H9 (cell line): ENCODE results near the gene EDNRB. TPM values are rescaled to one million over a fixed set of nuclear protein-coding genes. Genes with fewer than 3 reads are reported as not detected.
"Not testable (repeated sequence)": the region's sequence is repeated elsewhere in the genome, so short reads cannot be mapped to it uniquely, and the experiment has no call there.

ENCODE experiments used
- DNase-seq: peaks from one replicate; pipeline ENCODE4 v3.0.0-alpha.2; 2017
- H2AFZ ChIP-seq: one replicate; pipeline ENCODE4 v1.6.1; 2013; ENCODE audit warnings: mild to moderate bottlenecking, low read length, control low read depth, moderate library complexity
- H2AK5ac ChIP-seq: 2 replicates; pipeline ENCODE4 v1.6.1; 2013; ENCODE audit warnings: low read length, control low read depth, mixed read lengths; ENCODE audit not compliant: insufficient read length
- H2BK120ac ChIP-seq: one replicate; pipeline ENCODE4 v1.6.1; 2013; ENCODE audit warnings: low read depth, mild to moderate bottlenecking, low read length, control low read depth, inconsistent platforms; ENCODE audit not compliant: poor library complexity, severe bottlenecking
- H2BK12ac ChIP-seq: 2 replicates; pipeline ENCODE4 v1.6.1; 2013; ENCODE audit warnings: low read length, control low read depth, mixed read lengths, low read depth; ENCODE audit not compliant: insufficient read length
- H2BK15ac ChIP-seq: 2 replicates; pipeline ENCODE4 v1.6.1; 2013; ENCODE audit warnings: low read depth, low read length, control low read depth
- H2BK20ac ChIP-seq: one replicate; pipeline ENCODE4 v1.6.1; 2013; ENCODE audit warnings: low read depth, mild to moderate bottlenecking, low read length, control low read depth, inconsistent platforms; ENCODE audit not compliant: poor library complexity, severe bottlenecking
- H2BK5ac ChIP-seq: 2 replicates; pipeline ENCODE4 v1.6.1; 2013; ENCODE audit warnings: low read length, control low read depth, mixed read lengths; ENCODE audit not compliant: insufficient read length
- H3K14ac ChIP-seq: 2 replicates; pipeline ENCODE4 v1.6.1; 2013; ENCODE audit warnings: low read length, control low read depth; ENCODE audit not compliant: insufficient read depth
- H3K18ac ChIP-seq: 2 replicates; pipeline ENCODE4 v1.6.1; 2013; ENCODE audit warnings: low read depth, mild to moderate bottlenecking, mixed read lengths, low read length, control low read depth; ENCODE audit not compliant: insufficient read length
- H3K23ac ChIP-seq: 2 replicates; pipeline ENCODE4 v1.6.1; 2013; ENCODE audit warnings: low read length, control low read depth, mixed read lengths, low read depth; ENCODE audit not compliant: insufficient read length
- H3K23me2 ChIP-seq: 2 replicates; pipeline ENCODE4 v1.6.1; 2013; ENCODE audit warnings: low read depth, mild to moderate bottlenecking, mixed read lengths, low read length, control low read depth; ENCODE audit not compliant: insufficient read length, poor library complexity, severe bottlenecking
- H3K27ac ChIP-seq: 2 replicates; pipeline ENCODE4 v1.5.1; 2013; ENCODE audit warnings: low read length, control low read depth, mixed read lengths, low read depth; ENCODE audit not compliant: insufficient read length
- H3K27me3 ChIP-seq: 2 replicates; pipeline ENCODE4 v1.6.1; 2013; ENCODE audit warnings: low read length, control low read depth, inconsistent platforms; ENCODE audit not compliant: insufficient read depth
- H3K4ac ChIP-seq: 2 replicates; pipeline ENCODE4 v1.6.1; 2013; ENCODE audit warnings: low read depth, mild to moderate bottlenecking, control low read depth, inconsistent platforms, low read length, moderate library complexity
- H3K4me1 ChIP-seq: 2 replicates; pipeline ENCODE4 v1.6.1; 2013; ENCODE audit warnings: low read length, control low read depth, inconsistent platforms; ENCODE audit not compliant: insufficient read depth
- H3K4me2 ChIP-seq: 2 replicates; pipeline ENCODE4 v1.6.1; 2013; ENCODE audit warnings: low read length, control low read depth, mixed read lengths; ENCODE audit not compliant: insufficient read length, insufficient read depth
- H3K56ac ChIP-seq: 2 replicates; pipeline ENCODE4 v1.6.1; 2013; ENCODE audit warnings: low read depth, mild to moderate bottlenecking, mixed read lengths, low read length, control low read depth; ENCODE audit not compliant: insufficient read length
- H3K79me1 ChIP-seq: 2 replicates; pipeline ENCODE4 v1.6.1; 2013; ENCODE audit warnings: low read depth, mild to moderate bottlenecking, moderate library complexity, low read length, control low read depth, inconsistent platforms; ENCODE audit not compliant: insufficient read depth, poor library complexity, severe bottlenecking
- H3K79me2 ChIP-seq: 2 replicates; pipeline ENCODE4 v1.6.1; 2013; ENCODE audit warnings: low read length, control low read depth, inconsistent platforms; ENCODE audit not compliant: insufficient read depth
- H3K9ac ChIP-seq: 2 replicates; pipeline ENCODE4 v1.6.1; 2013; ENCODE audit warnings: low read length, control low read depth, mixed read lengths; ENCODE audit not compliant: insufficient read length; ENCODE audit errors: extremely low read depth
- H3K9me3 ChIP-seq: one replicate; pipeline ENCODE4 v1.6.1; 2013; ENCODE audit warnings: low read depth, low read length, inconsistent platforms; ENCODE audit not compliant: control insufficient read depth
- H3T11ph ChIP-seq: one replicate; pipeline ENCODE4 v1.6.1; 2013; ENCODE audit warnings: mild to moderate bottlenecking, low read length, control low read depth, inconsistent platforms
- H4K20me1 ChIP-seq: one replicate; pipeline ENCODE4 v1.6.1; 2013; ENCODE audit not compliant: control insufficient read depth, insufficient read length, insufficient read depth
- H4K5ac ChIP-seq: 2 replicates; pipeline ENCODE4 v1.6.1; 2013; ENCODE audit warnings: low read depth, mild to moderate bottlenecking, mixed read lengths, low read length, control low read depth; ENCODE audit not compliant: insufficient read length
- H4K8ac ChIP-seq: replicated peaks from 2 replicates; pipeline ENCODE4 v1.6.1; 2013; ENCODE audit warnings: low read length, control low read depth, mixed read lengths, low read depth; ENCODE audit not compliant: insufficient read length
- H4K91ac ChIP-seq: 2 replicates; pipeline ENCODE4 v1.6.1; 2013; ENCODE audit warnings: low read depth, mild to moderate bottlenecking, moderate library complexity, mixed read lengths, low read length, control low read depth; ENCODE audit not compliant: insufficient read length
- H3K27ac Mint-ChIP-seq, 3 experiments: 2 replicates in 2 of 3; 3 replicates in 1 of 3; pipeline ENCODE4 v1.8.0; 2020 to 2021; ENCODE audit warnings: mixed read lengths in 3 of 3, mild to moderate bottlenecking in 1 of 3, moderate library complexity in 1 of 3
- H3K27me3 Mint-ChIP-seq: 2 replicates; pipeline ENCODE4 v1.8.0; 2021; ENCODE audit warnings: low read depth, mild to moderate bottlenecking, moderate library complexity, mixed read lengths
- H3K36me3 Mint-ChIP-seq, 3 experiments: 2 replicates in 2 of 3; 3 replicates in 1 of 3; pipeline ENCODE4 v1.8.0; 2020 to 2021; ENCODE audit warnings: low read depth in 3 of 3, mixed read lengths in 3 of 3; ENCODE audit not compliant: insufficient read depth in 1 of 3
- H3K4me1 Mint-ChIP-seq, 2 experiments: 2 replicates each; pipeline ENCODE4 v1.8.0; 2020; ENCODE audit warnings: mixed read lengths in 2 of 2
- H3K4me3 Mint-ChIP-seq, 2 experiments: 2 replicates in 1 of 2; 3 replicates in 1 of 2; pipeline ENCODE4 v1.8.0; 2020 to 2021; ENCODE audit warnings: mild to moderate bottlenecking in 2 of 2, mixed read lengths in 2 of 2, moderate library complexity in 1 of 2
- H3K9me3 Mint-ChIP-seq, 2 experiments: 2 replicates in 1 of 2; 3 replicates in 1 of 2; pipeline ENCODE4 v1.8.0; 2020; ENCODE audit warnings: mild to moderate bottlenecking in 2 of 2, mixed read lengths in 2 of 2, moderate library complexity in 1 of 2
- CTCF ChIP-seq: fragments of 200-600 bp; sonication (generic); conservative IDR thresholded peaks from 3 replicates; pipeline ENCODE4 v1.8.0; 2021; ENCODE audit warnings: antibody characterized with exemption, mild to moderate bottlenecking
- WGBS: extraction: QIAGEN DNeasy Blood & Tissue Kit; methylation state at CpG from one replicate; pipeline ENCODE4 v1.1.7; 2013; ENCODE audit warnings: missing lambda C conversion rate, low lambda C conversion rate, mixed read lengths; ENCODE audit not compliant: insufficient read length; ENCODE audit errors: extremely low coverage; 5-methylcytosine and 5-hydroxymethylcytosine counted together
- total RNA-seq: library from RNA; stranded (reverse); gene quantifications from 2 replicates; pipeline ENCODE4 v1.2.1, GENCODE V29; 2021

Gene EDNRB
- total RNA-seq, 1 experiment from 2014 or later, result 6.6 TPM

- H2BK20ac ChIP-seq, result no peak overlapping the region
- no peak overlapping the region for H4K5ac ChIP-seq
- H2AK5ac ChIP-seq, result no peak overlapping the region
- Mint-ChIP-seq H3K4me1 (peaks cover 4 to 14% of the 10 kb centered on the region in 2 experiments), H3K27ac (no peak overlapping the region), H3K9me3 (peaks cover 0 to 2% of the 10 kb centered on the region in 2 experiments; a peak in 1 of 5 replicates), H3K36me3 (no peaks in the 10 kb centered on the region; a peak in 1 of 7 replicates), H3K4me3 (no peak overlapping the region), H3K27me3 (no peaks in the 10 kb centered on the region)
- H3K56ac ChIP-seq, result no peak overlapping the region
- no peaks in the 10 kb centered on the region for H3K27me3 ChIP-seq
- H3K4me1 ChIP-seq, result no peaks in the 10 kb centered on the region; the same call in 1 of the 2 replicates
- H3K9ac ChIP-seq, result no peak overlapping the region
- no peak overlapping the region for H3K23ac ChIP-seq
- H3K4ac ChIP-seq, result no peak overlapping the region
- no peak overlapping the region for H2BK15ac ChIP-seq
- no peak for DNase-seq
- H3K79me1 ChIP-seq, result no peaks in the 10 kb centered on the region
- no peaks in the 10 kb centered on the region for H4K20me1 ChIP-seq
- H2BK5ac ChIP-seq, result no peak overlapping the region
- no peak overlapping the region for H2AFZ ChIP-seq
- H3K27ac ChIP-seq, result no peak overlapping the region
- no peaks in the 10 kb centered on the region for H3K23me2 ChIP-seq
- no peak overlapping the region for H3K14ac ChIP-seq
- no peak overlapping the region for H2BK120ac ChIP-seq
- no peaks in the 10 kb centered on the region for H3K9me3 ChIP-seq
- no peak overlapping the region for H3T11ph ChIP-seq
- no peak overlapping the region for H3K18ac ChIP-seq
- no peak for TF ChIP-seq CTCF
- H4K91ac ChIP-seq, result no peak overlapping the region
- no CpG with 5 or more reads among the region's 1 CpG for WGBS
- H2BK12ac ChIP-seq, result no peak overlapping the region
- no peaks in the 10 kb centered on the region for H3K79me2 ChIP-seq
- H4K8ac ChIP-seq, result no peak overlapping the region
- no peak overlapping the region for H3K4me2 ChIP-seq
These were observed 27.9 kb upstream of the EDNRB start for GRCh38 chr13:77946522-77946921.

DNA sequence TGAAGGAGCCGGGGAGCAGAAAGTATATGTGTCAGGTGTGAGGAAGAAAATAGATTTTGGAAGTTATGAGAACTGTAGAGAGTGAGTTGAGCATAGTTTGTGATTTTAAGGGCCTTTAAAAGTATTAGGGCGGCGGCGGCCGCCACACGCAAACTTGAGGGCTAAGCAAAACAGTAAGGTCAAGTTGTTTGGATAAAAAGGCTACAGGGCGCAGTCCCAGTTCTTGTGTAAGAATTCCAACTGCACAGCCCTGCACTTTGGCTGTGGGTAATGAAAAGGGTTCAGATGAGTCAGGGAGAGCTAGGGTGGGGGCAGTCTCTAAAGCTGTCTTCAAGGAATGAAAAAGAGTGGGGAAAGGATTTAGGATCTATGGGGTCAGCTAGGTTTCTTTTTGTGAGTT lies 16.4 kb upstream of the EDNRB start:
- Mint-ChIP-seq H3K36me3 (peaks cover 24 to 26% (median 26%) of the 10 kb centered on the region in 3 experiments), H3K4me1 (peaks cover 4 to 18% of the 10 kb centered on the region in 2 experiments; a peak in 3 of 4 replicates)
- not testable (repeated sequence) for DNase-seq

More for the DNA sequence above, 16.4 kb upstream of the EDNRB start:
- not testable (repeated sequence) for H3K4me3 Mint-ChIP-seq, H3K23me2 ChIP-seq, H3K27ac ChIP-seq, H3K14ac ChIP-seq, H3K4ac ChIP-seq, H4K91ac ChIP-seq, H3K79me1 ChIP-seq, H3T11ph ChIP-seq, H3K4me1 ChIP-seq, H3K4me2 ChIP-seq, H2BK5ac ChIP-seq, H4K8ac ChIP-seq, H3K23ac ChIP-seq, H2BK12ac ChIP-seq, H4K5ac ChIP-seq, H2BK15ac ChIP-seq, H3K27me3 Mint-ChIP-seq, H2BK20ac ChIP-seq, H3K27me3 ChIP-seq, H2AFZ ChIP-seq, H3K27ac Mint-ChIP-seq, H4K20me1 ChIP-seq, H3K9me3 ChIP-seq, H2BK120ac ChIP-seq, H3K79me2 ChIP-seq, H3K9ac ChIP-seq, H3K56ac ChIP-seq, H2AK5ac ChIP-seq, H3K18ac ChIP-seq
- H3K9me3 Mint-ChIP-seq, result peaks cover 28 to 35% of the 10 kb centered on the region in 2 experiments
- WGBS, result no CpG with 5 or more reads among the region's 7 CpGs
